ENCODE data around the gene ATP2C2.
"Not testable (repeated sequence)": the region's sequence is repeated elsewhere in the genome, so short reads cannot be mapped to it uniquely, and the experiment has no call there.

ATP2C2 gene

DNA sequence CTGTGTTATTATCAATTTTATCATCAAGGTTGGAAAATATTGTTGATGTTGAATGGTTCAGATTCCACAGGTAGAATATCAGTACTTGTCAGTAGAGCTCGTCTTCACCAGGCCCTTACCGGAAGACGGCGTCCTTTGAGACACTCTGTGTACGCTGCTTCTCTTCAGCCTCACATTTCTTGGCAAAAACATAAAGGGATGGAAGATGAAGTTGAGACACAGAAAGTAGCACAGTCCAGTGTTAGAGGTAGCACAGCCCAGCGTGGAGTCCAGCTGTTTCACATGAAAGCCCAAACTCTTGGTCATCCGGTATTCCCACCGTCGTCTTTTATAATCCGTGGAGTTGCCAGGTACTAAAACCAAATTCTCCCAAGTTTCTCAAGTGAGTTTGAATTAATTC is 30.4 kb downstream of the ATP2C2 start:
- H3K4me3 ChIP-seq (ENCODE audit: low read depth, low read length), result no peak overlapping the region
- DNase-seq (ENCODE audit: low read depth), result no peak
- TF ChIP-seq, protein P1, sequence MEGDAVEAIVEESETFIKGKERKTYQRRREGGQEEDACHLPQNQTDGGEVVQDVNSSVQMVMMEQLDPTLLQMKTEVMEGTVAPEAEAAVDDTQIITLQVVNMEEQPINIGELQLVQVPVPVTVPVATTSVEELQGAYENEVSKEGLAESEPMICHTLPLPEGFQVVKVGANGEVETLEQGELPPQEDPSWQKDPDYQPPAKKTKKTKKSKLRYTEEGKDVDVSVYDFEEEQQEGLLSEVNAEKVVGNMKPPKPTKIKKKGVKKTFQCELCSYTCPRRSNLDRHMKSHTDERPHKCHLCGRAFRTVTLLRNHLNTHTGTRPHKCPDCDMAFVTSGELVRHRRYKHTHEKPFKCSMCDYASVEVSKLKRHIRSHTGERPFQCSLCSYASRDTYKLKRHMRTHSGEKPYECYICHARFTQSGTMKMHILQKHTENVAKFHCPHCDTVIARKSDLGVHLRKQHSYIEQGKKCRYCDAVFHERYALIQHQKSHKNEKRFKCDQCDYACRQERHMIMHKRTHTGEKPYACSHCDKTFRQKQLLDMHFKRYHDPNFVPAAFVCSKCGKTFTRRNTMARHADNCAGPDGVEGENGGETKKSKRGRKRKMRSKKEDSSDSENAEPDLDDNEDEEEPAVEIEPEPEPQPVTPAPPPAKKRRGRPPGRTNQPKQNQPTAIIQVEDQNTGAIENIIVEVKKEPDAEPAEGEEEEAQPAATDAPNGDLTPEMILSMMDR (IDR thresholded peaks at IDR 0.05; ENCODE audit: low read depth, low read length), result no peak
- TF ChIP-seq POLR2A (IDR thresholded peaks at IDR 0.05; ENCODE audit: extremely low read depth, insufficient read length), result no peak
- TF ChIP-seq, protein P2, sequence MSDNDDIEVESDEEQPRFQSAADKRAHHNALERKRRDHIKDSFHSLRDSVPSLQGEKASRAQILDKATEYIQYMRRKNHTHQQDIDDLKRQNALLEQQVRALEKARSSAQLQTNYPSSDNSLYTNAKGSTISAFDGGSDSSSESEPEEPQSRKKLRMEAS (IDR thresholded peaks at IDR 0.05; ENCODE audit: low read depth, low read length), result no peak
- no peak for TF ChIP-seq MYC (IDR thresholded peaks at IDR 0.05; ENCODE audit: low read depth, low read length)

DNA sequence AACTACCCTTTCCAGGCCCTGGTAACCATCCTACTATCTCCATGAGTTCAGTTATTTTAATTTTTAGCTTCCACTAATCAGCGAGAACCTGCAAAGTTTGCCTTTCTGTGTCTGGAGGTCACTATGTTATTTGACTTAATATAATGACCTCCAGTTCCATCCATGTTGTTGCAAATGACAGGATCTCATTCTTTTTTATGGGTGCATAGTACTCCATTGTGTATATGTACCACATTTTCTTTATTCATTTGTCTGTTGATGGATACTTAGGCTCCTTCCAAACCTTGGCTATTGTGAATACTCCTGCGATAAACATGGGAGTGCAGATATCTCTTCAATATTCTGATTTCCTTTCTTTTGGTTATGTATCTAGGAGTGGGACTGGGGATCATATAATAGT is 31.6 kb downstream of the ATP2C2 start:
- not testable (repeated sequence) for H3K4me3 ChIP-seq (ENCODE audit: low read depth, low read length); DNase-seq (ENCODE audit: low read depth)

DNA sequence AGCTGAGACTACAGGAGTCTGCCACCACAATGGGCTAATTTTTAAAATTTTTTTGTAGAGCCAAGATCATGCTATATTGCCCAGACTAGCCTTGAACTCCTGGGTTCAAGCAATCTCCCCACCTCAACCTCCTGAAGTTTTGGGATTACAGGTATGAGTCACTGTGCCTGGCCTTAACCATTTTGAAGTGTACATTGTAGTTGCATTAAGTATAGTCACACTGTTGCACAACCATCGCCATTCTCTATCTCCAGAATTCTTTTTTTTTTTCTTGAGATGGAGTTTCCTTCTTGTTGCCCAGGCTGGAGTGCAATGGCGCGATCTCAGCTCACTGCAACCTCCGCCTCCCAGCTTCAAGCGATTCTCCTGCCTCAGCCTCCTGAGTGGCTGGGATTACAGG is 35.1 kb downstream of the ATP2C2 start:
- not testable (repeated sequence) for H3K4me3 ChIP-seq (ENCODE audit: low read depth, low read length); DNase-seq (ENCODE audit: low read depth)

DNA sequence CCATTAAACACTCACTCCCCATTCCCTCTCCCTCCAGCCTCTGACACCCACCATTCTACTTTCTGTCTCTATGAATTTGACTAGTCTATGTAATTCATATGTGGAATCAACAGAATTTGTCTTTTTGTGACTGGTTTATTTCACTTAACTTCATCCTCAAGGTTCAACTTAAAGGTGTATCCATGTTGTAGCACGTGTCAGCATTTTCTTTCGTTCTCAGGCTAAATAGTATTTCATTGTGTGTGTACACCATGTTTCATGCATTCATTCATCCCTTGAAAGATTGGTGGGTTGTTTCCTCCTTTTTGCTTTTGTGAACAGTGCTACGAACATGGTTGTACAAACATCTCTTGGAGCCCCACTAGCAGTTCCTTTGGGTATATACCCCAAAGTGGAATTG is 36.0 kb downstream of the ATP2C2 start:
- no peak for DNase-seq (ENCODE audit: low read depth)
- TF ChIP-seq, protein P2 (IDR thresholded peaks at IDR 0.05; ENCODE audit: low read depth, low read length), result no peak
- TF ChIP-seq MYC (IDR thresholded peaks at IDR 0.05; ENCODE audit: low read depth, low read length) (no peak), POLR2A (IDR thresholded peaks at IDR 0.05; ENCODE audit: extremely low read depth, insufficient read length) (no peak)
- TF ChIP-seq, protein P1 (IDR thresholded peaks at IDR 0.05; ENCODE audit: low read depth, low read length), result no peak
- H3K4me3 ChIP-seq (ENCODE audit: low read depth, low read length), result no peak overlapping the region

DNA sequence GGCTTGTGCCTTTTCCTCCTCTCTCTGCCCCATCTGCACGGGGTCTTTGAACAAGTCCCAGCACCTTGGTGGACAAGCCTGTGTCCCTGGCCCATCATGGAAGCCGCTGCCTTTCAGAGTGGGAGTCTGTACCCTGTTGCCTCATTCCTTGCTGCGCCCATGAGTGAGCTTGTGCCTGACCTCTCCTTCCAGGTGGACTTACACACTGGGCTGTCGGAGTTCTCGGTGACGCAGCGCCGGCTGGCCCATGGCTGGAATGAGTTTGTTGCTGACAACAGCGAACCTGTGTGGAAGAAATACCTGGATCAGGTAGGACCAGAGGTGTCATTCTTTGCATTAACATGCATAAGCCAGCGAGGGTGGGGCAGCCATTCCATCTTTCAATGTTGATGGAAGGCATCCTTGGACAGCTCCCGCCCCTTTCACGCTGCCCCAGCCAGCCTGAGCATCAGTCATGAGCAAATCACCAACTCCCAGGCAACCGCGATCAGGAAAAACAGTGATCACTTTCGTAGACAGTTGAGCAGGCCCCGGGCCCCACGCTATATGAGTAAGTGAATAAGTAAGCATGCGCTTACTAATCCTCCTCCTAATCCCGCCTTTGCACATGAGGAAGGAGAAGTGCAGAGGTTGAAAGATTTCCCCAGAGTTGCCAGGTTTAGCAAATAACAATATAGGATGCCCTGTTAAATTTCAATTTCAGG is 36.8 kb downstream of the ATP2C2 start:
- DNase-seq (ENCODE audit: low read depth), result no peak
- H3K4me3 ChIP-seq (ENCODE audit: low read depth, low read length), result no peak overlapping the region
- TF ChIP-seq, protein P1 (IDR thresholded peaks at IDR 0.05; ENCODE audit: low read depth, low read length), result no peak
- TF ChIP-seq, protein P2 (IDR thresholded peaks at IDR 0.05; ENCODE audit: low read depth, low read length), result no peak
- no peak for TF ChIP-seq POLR2A (IDR thresholded peaks at IDR 0.05; ENCODE audit: extremely low read depth, insufficient read length)
- TF ChIP-seq MYC (IDR thresholded peaks at IDR 0.05; ENCODE audit: low read depth, low read length), result no peak

DNA sequence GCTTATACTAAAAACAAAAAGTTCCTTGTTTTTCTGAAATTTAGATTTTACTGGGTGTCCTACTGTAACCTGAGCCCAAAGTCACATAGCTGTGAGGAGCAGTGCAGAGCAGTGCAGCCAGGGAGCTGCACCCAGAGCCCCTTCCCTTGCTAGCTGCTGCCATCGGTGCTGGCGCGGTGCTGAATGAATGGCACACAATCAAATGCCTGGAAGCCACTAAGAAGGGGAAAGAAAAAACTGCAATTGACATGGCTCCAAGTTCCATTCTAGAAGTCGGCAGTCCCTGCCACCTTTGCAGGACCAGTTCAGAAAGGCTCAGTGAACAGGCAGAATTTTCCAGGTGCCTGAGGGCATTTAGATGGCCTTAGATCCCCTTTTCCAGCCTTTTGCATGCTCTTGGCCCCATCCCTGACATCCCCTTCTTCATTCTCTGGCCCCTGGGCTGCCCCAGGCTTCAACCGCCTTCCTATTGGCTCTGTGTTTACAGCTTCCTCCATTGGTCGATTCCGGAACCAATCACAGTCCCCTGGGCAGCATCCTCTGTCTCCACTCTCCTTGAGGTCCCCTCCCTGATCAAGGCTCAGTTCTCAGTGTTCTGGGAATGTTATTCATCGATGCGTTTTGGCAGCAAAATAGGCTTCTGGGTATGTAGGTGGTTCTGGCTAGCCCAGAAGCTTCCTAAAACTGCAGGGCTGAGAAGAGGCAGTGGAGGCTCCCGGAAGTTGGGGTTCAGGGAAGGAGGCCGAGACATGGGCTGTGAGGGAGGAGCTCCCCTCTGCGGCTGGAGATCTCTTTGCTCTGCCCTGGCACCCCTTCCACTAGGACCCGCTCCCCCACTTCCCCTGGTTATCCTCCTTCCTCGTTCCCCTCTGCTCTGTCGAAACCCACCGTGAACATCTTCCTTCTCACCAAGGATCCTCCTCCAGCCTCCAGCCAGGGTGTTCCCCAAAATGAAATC is 37.9 kb downstream of the ATP2C2 start:
- TF ChIP-seq POLR2A (IDR thresholded peaks at IDR 0.05; ENCODE audit: extremely low read depth, insufficient read length) (no peak), MYC (IDR thresholded peaks at IDR 0.05; ENCODE audit: low read depth, low read length) (no peak)
- TF ChIP-seq, protein P2 (IDR thresholded peaks at IDR 0.05; ENCODE audit: low read depth, low read length), result no peak
- TF ChIP-seq, protein P1 (IDR thresholded peaks at IDR 0.05; ENCODE audit: low read depth, low read length), result no peak
- H3K4me3 ChIP-seq (ENCODE audit: low read depth, low read length), result no peak overlapping the region
- no peak for DNase-seq (ENCODE audit: low read depth)
